Upper lobe of left lung (tissue), 6 donors: ENCODE results near the gene MBP. TPM values are rescaled to one million over a fixed set of nuclear protein-coding genes. Genes with fewer than 3 reads are reported as not detected.

ENCODE experiments used
- ATAC-seq, 2 donors: fragments of 200-7000 bp; cut with Tn5 transposase; one replicate each; pipeline ENCODE4 v1.9.1; 2022; ENCODE audit warnings: mild to moderate bottlenecking in 2 of 2, moderate library complexity in 2 of 2; ENCODE audit not compliant: low FRiP score in 2 of 2
- DNase-seq, 2 donors: peaks; one replicate each; pipeline ENCODE4 v3.0.0-alpha.2; 2019 to 2020
- H3K27ac ChIP-seq, 4 donors: fragments of 200-600 bp; sonication (generic); one replicate each; pipeline ENCODE4 v1.5.1; 2016 to 2019
- H3K27me3 ChIP-seq, 4 donors: fragments of 200-600 bp; sonication (generic); one replicate each; pipeline ENCODE4 v1.5.1; 2017 to 2019
- H3K36me3 ChIP-seq, 4 donors: fragments of 200-600 bp; sonication (generic); one replicate each; pipeline ENCODE4 v1.5.1; 2016 to 2019
- H3K4me1 ChIP-seq, 4 donors: fragments of 200-600 bp; sonication (generic); one replicate each; pipeline ENCODE4 v1.5.1; 2018 to 2019
- H3K4me3 ChIP-seq, 4 donors: fragments of 200-600 bp; sonication (generic); one replicate each; pipeline ENCODE4 v1.5.1; 2017 to 2019; ENCODE audit warnings: mild to moderate bottlenecking in 2 of 4, moderate library complexity in 1 of 4
- H3K9me3 ChIP-seq, 4 donors: fragments of 200-600 bp; sonication (generic); one replicate each; pipeline ENCODE4 v1.5.1; 2018 to 2019
- CTCF ChIP-seq, 6 experiments: fragments of 450-650 bp in 4 of 6; fragments of 200-600 bp in 2 of 6; sonication (generic) in 2 of 6; IDR thresholded peaks; one replicate each; pipeline ENCODE4 v1.5.1; 2016 to 2019; ENCODE audit warnings: antibody characterized with exemption in 6 of 6
- EP300 ChIP-seq, 4 donors: sonication (generic); formaldehyde crosslinking; IDR thresholded peaks; one replicate each; pipeline ENCODE4 v1.5.1; 2017; ENCODE audit warnings: antibody characterized with exemption in 4 of 4, control low read depth in 2 of 4
- POLR2A ChIP-seq, 4 donors: fragments of 450-650 bp; IDR thresholded peaks; one replicate each; pipeline ENCODE4 v1.5.1; 2016 to 2017; ENCODE audit warnings: antibody characterized with exemption in 4 of 4, mild to moderate bottlenecking in 2 of 4
- POLR2AphosphoS5 ChIP-seq, 2 donors: sonication (generic); formaldehyde crosslinking; IDR thresholded peaks; one replicate each; pipeline ENCODE4 v1.5.1; 2017; ENCODE audit warnings: antibody characterized with exemption in 2 of 2
- WGBS, 2 donors: methylation state at CpG; one replicate each; pipeline ENCODE4 v1.1.5; 2017 to 2018; 5-methylcytosine and 5-hydroxymethylcytosine counted together
- total RNA-seq, 6 donors: library from RNA; depleted of rRNA in 4 of 6; stranded (reverse); fragments of >200 nt in 4 of 6; gene quantifications; one replicate each; pipeline versions ENCODE4 v1.1.0 to v1.2.1, GENCODE V29; 2016 to 2021
- donor health status: DM: no; HTN: no; CAD: no; lungs with moderate emphysema.
- donor health status: DM: no; HTN: yes; CAD: no; lungs with severe emphysema.

The MBP gene
- total RNA-seq, 6 donors from 2014 or later = 55.5 to 87.6 (median 68.8) TPM

GRCh38 chr18:77012806-77013541 lies 119.6 kb downstream of the MBP start:
- H3K27me3 ChIP-seq = no peaks in the 10 kb centered on the region
- DNase-seq = no peak
- ATAC-seq = no peak
- no peak for TF ChIP-seq POLR2A (IDR thresholded peaks at IDR 0.05)
- no peak for TF ChIP-seq POLR2AphosphoS5 (IDR thresholded peaks at IDR 0.05)
- TF ChIP-seq EP300 (IDR thresholded peaks at IDR 0.05) = no peak
- TF ChIP-seq CTCF (IDR thresholded peaks at IDR 0.05) = no peak
- WGBS, 2 donors = 79 to 80% methylated on average over 6 of the region's 6 CpGs
- peak overlapping the region; percentile 64 to 92 (median 76) for H3K27ac ChIP-seq
- no peaks in the 10 kb centered on the region for H3K9me3 ChIP-seq
- no peak overlapping the region for H3K4me3 ChIP-seq
- peaks cover 0 to 37% (median 16%) of the 10 kb centered on the region in 4 donors for H3K36me3 ChIP-seq
- H3K4me1 ChIP-seq = peaks cover 17 to 31% (median 27%) of the 10 kb centered on the region in 4 donors

- Histone ChIP-seq H3K27me3 (no peaks in the 10 kb centered on the region), H3K4me1 (peaks cover 17 to 33% (median 29%) of the 10 kb centered on the region in 4 donors), H3K36me3 (peaks cover 0 to 37% (median 18%) of the 10 kb centered on the region in 4 donors), H3K4me3 (no peak overlapping the region), H3K9me3 (no peaks in the 10 kb centered on the region), H3K27ac (no peak overlapping the region)
- ATAC-seq (no peak), DNase-seq (no peak)
- 94 to 98% methylated on average over 8 of the region's 8 CpGs for WGBS, 2 donors
- no peak for TF ChIP-seq POLR2A (IDR thresholded peaks at IDR 0.05)
- no peak for TF ChIP-seq POLR2AphosphoS5 (IDR thresholded peaks at IDR 0.05)
- no peak for TF ChIP-seq EP300 (IDR thresholded peaks at IDR 0.05)
- TF ChIP-seq CTCF (IDR thresholded peaks at IDR 0.05) = no peak
These were observed 120.5 kb downstream of the MBP start for GRCh38 chr18:77012120-77012519.

GRCh38 chr18:77009675-77010074 lies 122.9 kb downstream of the MBP start:
- Histone ChIP-seq H3K9me3 (no peaks in the 10 kb centered on the region), H3K4me3 (no peak overlapping the region), H3K27me3 (no peaks in the 10 kb centered on the region), H3K27ac (no peak overlapping the region), H3K36me3 (peaks cover 0 to 22% (median 8%) of the 10 kb centered on the region in 4 donors), H3K4me1 (peaks cover 16 to 41% (median 28%) of the 10 kb centered on the region in 4 donors)
- 86 to 92% methylated on average over 9 to 19 of the region's 19 CpGs for WGBS, 2 donors
- no peak for ATAC-seq
- no peak for DNase-seq
- TF ChIP-seq POLR2AphosphoS5 (IDR thresholded peaks at IDR 0.05) (no peak), POLR2A (IDR thresholded peaks at IDR 0.05) (no peak), EP300 (IDR thresholded peaks at IDR 0.05) (no peak), CTCF (IDR thresholded peaks at IDR 0.05) (no peak)

GRCh38 chr18:77008576-77009315 lies 123.8 kb downstream of the MBP start:
- Histone ChIP-seq H3K9me3 (no peaks in the 10 kb centered on the region), H3K4me1 (peaks cover 7 to 31% (median 21%) of the 10 kb centered on the region in 4 donors), H3K27ac (no peak overlapping the region), H3K27me3 (no peaks in the 10 kb centered on the region), H3K36me3 (peaks cover 0 to 22% (median 8%) of the 10 kb centered on the region in 4 donors), H3K4me3 (no peak overlapping the region)
- no peak for ATAC-seq
- DNase-seq = no peak
- WGBS, 2 donors = 86 to 92% methylated on average over 17 to 23 of the region's 23 CpGs
- no peak for TF ChIP-seq POLR2AphosphoS5 (IDR thresholded peaks at IDR 0.05)
- TF ChIP-seq CTCF (IDR thresholded peaks at IDR 0.05) = no peak
- no peak for TF ChIP-seq POLR2A (IDR thresholded peaks at IDR 0.05)
